ENCODE data around the gene TPPP2.

DNA sequence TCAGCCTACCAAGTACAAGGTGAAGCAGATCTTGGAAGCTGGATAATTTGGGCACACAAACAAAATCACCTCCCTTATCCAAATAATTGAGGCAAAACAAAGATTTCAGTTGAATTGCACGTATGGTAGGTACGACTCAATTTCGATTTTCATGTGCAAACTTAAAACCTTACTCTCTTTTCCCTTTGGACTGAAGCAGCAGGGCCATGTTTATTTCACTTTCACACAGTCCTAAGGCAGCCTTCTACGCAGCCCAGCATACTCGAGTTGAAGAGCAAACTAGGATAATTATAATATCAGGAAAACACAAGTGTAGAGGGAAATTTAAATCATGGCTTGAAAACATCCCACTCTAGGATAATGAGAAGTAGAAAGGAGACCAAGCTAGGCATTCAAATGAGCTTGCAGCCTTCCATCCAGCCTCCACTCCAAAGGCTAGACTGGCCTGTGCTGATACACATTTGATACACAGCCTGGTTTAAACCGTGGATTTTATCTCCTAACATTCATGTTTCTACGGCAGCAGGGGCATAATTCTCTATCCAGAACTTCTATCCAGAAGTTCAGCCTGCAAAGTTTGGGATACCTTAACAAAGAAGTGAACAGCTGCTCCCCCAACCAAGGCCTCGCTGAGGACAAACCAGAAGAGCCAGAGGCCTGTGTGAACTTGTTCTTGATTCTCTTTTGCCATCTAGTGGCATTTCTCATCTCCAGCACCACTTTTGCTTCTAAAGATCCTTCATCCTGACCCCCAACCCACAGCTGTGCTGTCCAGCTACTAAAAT is 9.8 kb downstream of the TPPP2 start:
- TF ChIP-seq POLR2A (IDR thresholded peaks at IDR 0.05) (no peak), CTCF (IDR thresholded peaks at IDR 0.05) (peak in 1 of 3 donors; percentile 64)
